ENCODE measurements around the gene PAF1.

The PAF1 gene

DNA sequence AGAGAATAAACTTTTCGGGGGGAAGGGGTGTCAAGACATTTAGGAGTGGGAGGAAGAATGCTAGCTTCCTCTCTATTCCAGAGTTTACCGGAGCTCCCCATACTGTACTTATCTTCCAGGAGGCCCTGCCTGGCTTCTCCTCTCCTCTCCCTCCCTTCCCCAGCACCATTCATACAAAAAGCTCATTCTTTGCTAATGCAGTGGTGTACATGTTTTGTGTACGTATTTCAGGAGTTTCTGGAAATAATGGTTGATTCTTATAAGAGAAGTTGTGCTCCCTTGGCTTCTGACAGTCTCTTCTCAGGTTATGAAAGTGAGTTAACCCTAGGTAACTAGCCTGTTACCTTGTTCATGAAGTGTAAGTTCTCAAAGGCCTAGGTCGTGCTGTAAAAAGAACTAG lies 41.6 kb downstream of the PAF1 start:
- no peak for TF ChIP-seq ZC3H10 (CRISPR knock-in tag; IDR thresholded peaks at IDR 0.05)
- TF ChIP-seq OSR1 (CRISPR knock-in tag; IDR thresholded peaks at IDR 0.05) = no peak
- no peak for TF ChIP-seq RARB (CRISPR knock-in tag; IDR thresholded peaks at IDR 0.05)
- TF ChIP-seq ZNF8 (CRISPR knock-in tag; IDR thresholded peaks at IDR 0.05) = no peak
- TF ChIP-seq ARNTL (CRISPR knock-in tag; IDR thresholded peaks at IDR 0.05; ENCODE audit: borderline replicate concordance, low read depth) = no peak
- TF ChIP-seq CSRNP3 (CRISPR knock-in tag; IDR thresholded peaks at IDR 0.05) = no peak
- TF ChIP-seq ZFP30 (CRISPR knock-in tag; IDR thresholded peaks at IDR 0.05) = no peak
- TF ChIP-seq ZNF565 (CRISPR knock-in tag; conservative IDR thresholded peaks at IDR 0.05; ENCODE audit: low read depth) = no peak
- no peak for TF ChIP-seq TOX (CRISPR knock-in tag; IDR thresholded peaks at IDR 0.05; ENCODE audit: borderline replicate concordance)
- no peak for TF ChIP-seq GLIS3 (CRISPR knock-in tag; IDR thresholded peaks at IDR 0.05)
- TF ChIP-seq PATZ1 (CRISPR knock-in tag; IDR thresholded peaks at IDR 0.05; ENCODE audit: borderline replicate concordance) = no peak
- no peak for TF ChIP-seq ISL1 (CRISPR knock-in tag; IDR thresholded peaks at IDR 0.05)
- TF ChIP-seq, protein P1, sequence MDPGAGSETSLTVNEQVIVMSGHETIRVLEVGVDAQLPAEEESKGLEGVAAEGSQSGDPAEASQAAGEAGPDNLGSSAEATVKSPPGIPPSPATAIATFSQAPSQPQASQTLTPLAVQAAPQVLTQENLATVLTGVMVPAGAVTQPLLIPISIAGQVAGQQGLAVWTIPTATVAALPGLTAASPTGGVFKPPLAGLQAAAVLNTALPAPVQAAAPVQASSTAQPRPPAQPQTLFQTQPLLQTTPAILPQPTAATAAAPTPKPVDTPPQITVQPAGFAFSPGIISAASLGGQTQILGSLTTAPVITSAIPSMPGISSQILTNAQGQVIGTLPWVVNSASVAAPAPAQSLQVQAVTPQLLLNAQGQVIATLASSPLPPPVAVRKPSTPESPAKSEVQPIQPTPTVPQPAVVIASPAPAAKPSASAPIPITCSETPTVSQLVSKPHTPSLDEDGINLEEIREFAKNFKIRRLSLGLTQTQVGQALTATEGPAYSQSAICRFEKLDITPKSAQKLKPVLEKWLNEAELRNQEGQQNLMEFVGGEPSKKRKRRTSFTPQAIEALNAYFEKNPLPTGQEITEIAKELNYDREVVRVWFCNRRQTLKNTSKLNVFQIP (CRISPR knock-in tag; IDR thresholded peaks at IDR 0.05; ENCODE audit: borderline replicate concordance, low read depth) = no peak
- TF ChIP-seq SNAI2 (CRISPR knock-in tag; IDR thresholded peaks at IDR 0.05) = no peak
- no peak for TF ChIP-seq TCF4 (CRISPR knock-in tag; IDR thresholded peaks at IDR 0.05; ENCODE audit: borderline replicate concordance)
- TF ChIP-seq, protein P2, sequence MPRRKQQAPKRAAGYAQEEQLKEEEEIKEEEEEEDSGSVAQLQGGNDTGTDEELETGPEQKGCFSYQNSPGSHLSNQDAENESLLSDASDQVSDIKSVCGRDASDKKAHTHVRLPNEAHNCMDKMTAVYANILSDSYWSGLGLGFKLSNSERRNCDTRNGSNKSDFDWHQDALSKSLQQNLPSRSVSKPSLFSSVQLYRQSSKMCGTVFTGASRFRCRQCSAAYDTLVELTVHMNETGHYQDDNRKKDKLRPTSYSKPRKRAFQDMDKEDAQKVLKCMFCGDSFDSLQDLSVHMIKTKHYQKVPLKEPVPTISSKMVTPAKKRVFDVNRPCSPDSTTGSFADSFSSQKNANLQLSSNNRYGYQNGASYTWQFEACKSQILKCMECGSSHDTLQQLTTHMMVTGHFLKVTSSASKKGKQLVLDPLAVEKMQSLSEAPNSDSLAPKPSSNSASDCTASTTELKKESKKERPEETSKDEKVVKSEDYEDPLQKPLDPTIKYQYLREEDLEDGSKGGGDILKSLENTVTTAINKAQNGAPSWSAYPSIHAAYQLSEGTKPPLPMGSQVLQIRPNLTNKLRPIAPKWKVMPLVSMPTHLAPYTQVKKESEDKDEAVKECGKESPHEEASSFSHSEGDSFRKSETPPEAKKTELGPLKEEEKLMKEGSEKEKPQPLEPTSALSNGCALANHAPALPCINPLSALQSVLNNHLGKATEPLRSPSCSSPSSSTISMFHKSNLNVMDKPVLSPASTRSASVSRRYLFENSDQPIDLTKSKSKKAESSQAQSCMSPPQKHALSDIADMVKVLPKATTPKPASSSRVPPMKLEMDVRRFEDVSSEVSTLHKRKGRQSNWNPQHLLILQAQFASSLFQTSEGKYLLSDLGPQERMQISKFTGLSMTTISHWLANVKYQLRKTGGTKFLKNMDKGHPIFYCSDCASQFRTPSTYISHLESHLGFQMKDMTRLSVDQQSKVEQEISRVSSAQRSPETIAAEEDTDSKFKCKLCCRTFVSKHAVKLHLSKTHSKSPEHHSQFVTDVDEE (CRISPR knock-in tag; IDR thresholded peaks at IDR 0.05) = no peak
- no peak for TF ChIP-seq CSDC2 (CRISPR knock-in tag; IDR thresholded peaks at IDR 0.05)
- no peak for TF ChIP-seq ZNF70 (CRISPR knock-in tag; IDR thresholded peaks at IDR 0.05)
- no peak for TF ChIP-seq ESRRG (CRISPR knock-in tag; IDR thresholded peaks at IDR 0.05)
- no peak for TF ChIP-seq ZFP3 (CRISPR knock-in tag; IDR thresholded peaks at IDR 0.05)
- ATAC-seq = no peak

- no peak; the same call in 2 of the 3 replicates for ATAC-seq
- TF ChIP-seq GLIS3 (CRISPR knock-in tag; IDR thresholded peaks at IDR 0.05) (no peak), TOX (CRISPR knock-in tag; IDR thresholded peaks at IDR 0.05; ENCODE audit: borderline replicate concordance) (no peak), BACH2 (CRISPR knock-in tag; IDR thresholded peaks at IDR 0.05; ENCODE audit: borderline replicate concordance) (no peak), CSDC2 (CRISPR knock-in tag; IDR thresholded peaks at IDR 0.05) (no peak), ZNF8 (CRISPR knock-in tag; IDR thresholded peaks at IDR 0.05) (no peak), ESRRG (CRISPR knock-in tag; IDR thresholded peaks at IDR 0.05) (no peak), PPARA (CRISPR knock-in tag; IDR thresholded peaks at IDR 0.05; ENCODE audit: borderline replicate concordance) (no peak)
- TF ChIP-seq, protein P2 (CRISPR knock-in tag; IDR thresholded peaks at IDR 0.05) = no peak
Measured at GRCh38 chr19:39347332-39348164, 43.4 kb downstream of the PAF1 start.
